CD4-positive, alpha-beta T cell (primary cell): Measurements from ENCODE around the gene LRRN3. TPM values are rescaled to one million over a fixed set of nuclear protein-coding genes. Genes with fewer than 3 reads are reported as not detected.

Experiments used
- ATAC-seq: fragments of 200-7000 bp; cut with Tn5 transposase; one replicate; pipeline ENCODE4 v1.10.0; 2022; ENCODE audit warnings: mild to moderate bottlenecking; ENCODE audit not compliant: poor library complexity
- CTCF ChIA-PET: fragments of 350-600 bp; sonication (Branson Sonifier 250); formaldehyde crosslinking; loops from one replicate; lab custom pipeline; 2021; ENCODE audit warnings: antibody characterized with exemption, inconsistent platforms; lab: Charles Lee
- POLR2A ChIA-PET: fragments of 350-600 bp; sonication (Branson Sonifier 250); formaldehyde crosslinking; loops from one replicate; lab custom pipeline; 2021; ENCODE audit warnings: antibody characterized with exemption, inconsistent platforms; lab: Charles Lee
- DNase-seq, 14 experiments: peaks; one replicate each; pipeline ENCODE4 v3.0.0-alpha.2; 2013 to 2020; ENCODE audit warnings: mixed read lengths in 2 of 14
- H3K27ac ChIP-seq, 2 donors: one replicate each; pipeline versions ENCODE4 v1.5.1 to v1.7.0; 2013; ENCODE audit warnings: low read length in 2 of 2, low read depth in 1 of 2, mild to moderate bottlenecking in 1 of 2
- H3K27me3 ChIP-seq, 2 experiments: 1 replicate in 1 of 2; 2 replicates in 1 of 2; pipeline versions ENCODE4 v1.6.1 to v1.7.0; 2013; ENCODE audit warnings: low read length in 2 of 2, control low read depth in 1 of 2, mild to moderate bottlenecking in 1 of 2, moderate library complexity in 1 of 2; ENCODE audit not compliant: insufficient read depth in 2 of 2, control insufficient read depth in 1 of 2
- H3K36me3 ChIP-seq: one replicate; pipeline ENCODE4 v1.6.1; 2013; ENCODE audit warnings: low read length, control low read depth; ENCODE audit not compliant: insufficient read depth
- H3K4me1 ChIP-seq: one replicate; pipeline ENCODE4 v1.6.1; 2013; ENCODE audit warnings: low read length, control low read depth; ENCODE audit not compliant: insufficient read depth
- H3K4me3 ChIP-seq: one replicate; pipeline ENCODE4 v1.5.1; 2013; ENCODE audit warnings: mild to moderate bottlenecking, low read length, moderate library complexity
- H3K9me3 ChIP-seq, 2 experiments: 1 replicate in 1 of 2; 2 replicates in 1 of 2; pipeline versions ENCODE4 v1.6.1 to v1.7.0; 2013; ENCODE audit warnings: low read length in 2 of 2, mild to moderate bottlenecking in 2 of 2, control low read depth in 1 of 2, moderate library complexity in 1 of 2; ENCODE audit not compliant: control insufficient read depth in 1 of 2, insufficient read depth in 1 of 2
- H3K27ac Mint-ChIP-seq: one replicate; pipeline ENCODE4 v1.8.0; 2020; ENCODE audit warnings: mixed read lengths
- H3K27me3 Mint-ChIP-seq: one replicate; pipeline ENCODE4 v1.8.0; 2021; ENCODE audit warnings: mixed read lengths
- H3K36me3 Mint-ChIP-seq: one replicate; pipeline ENCODE4 v1.8.0; 2021; ENCODE audit warnings: low read depth, mixed read lengths
- H3K4me1 Mint-ChIP-seq: one replicate; pipeline ENCODE4 v1.8.0; 2021; ENCODE audit warnings: low read depth, mixed read lengths
- H3K4me3 Mint-ChIP-seq: one replicate; pipeline ENCODE4 v1.8.0; 2020; ENCODE audit warnings: mild to moderate bottlenecking, mixed read lengths
- H3K9me3 Mint-ChIP-seq: one replicate; pipeline ENCODE4 v1.8.0; 2020; ENCODE audit warnings: mixed read lengths
- intact Hi-C, 2 experiments: fragments of 100-400 bp; cut with DNase I in 1 of 2; cut with micrococcal nuclease in 1 of 2; formaldehyde crosslinking; loops; one replicate each; pipeline versions ENCODE4 v1.15.1 to v1.9.0; 2023 to 2025; cut with DNase I, micrococcal nuclease
- total RNA-seq, 174 experiments: library from RNA in 2 of 174; stranded (reverse) in 2 of 174; gene quantifications; one replicate each; pipeline ENCODE4 v1.2.3 and lab custom pipeline; 2021 to 2026
- TF ChIP-seq, protein P1 (sequence below): fragments of 200-600 bp; IDR thresholded peaks from one replicate; pipeline ENCODE4 v1.8.0; 2022; ENCODE audit warnings: antibody characterized with exemption, mild to moderate bottlenecking

LRRN3 gene
- total RNA-seq, 2 experiments from 2014 or later: 3.8 to 6.0 TPM

DNA sequence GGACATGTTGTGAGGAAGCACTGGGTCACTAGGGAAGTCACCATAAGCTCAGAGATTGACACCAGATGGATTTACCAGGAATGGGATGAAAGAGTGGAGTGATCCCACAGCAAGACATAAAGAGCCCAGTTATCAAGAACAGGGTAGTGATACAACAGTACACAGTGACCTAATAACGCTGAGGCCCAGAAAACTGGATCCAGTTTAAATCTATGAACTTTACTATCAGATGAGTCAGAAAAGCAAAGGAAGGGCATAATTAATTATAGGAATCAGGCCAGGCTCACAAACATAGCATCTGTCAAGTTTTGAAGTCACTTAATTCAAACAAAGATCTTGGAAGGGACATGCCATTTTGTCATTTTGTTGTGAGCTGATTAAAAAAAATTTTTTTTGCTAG lies 73.5 kb downstream of the LRRN3 start:
- no peaks in the 10 kb centered on the region for H3K4me1 Mint-ChIP-seq
- H3K36me3 Mint-ChIP-seq: no peaks in the 10 kb centered on the region
- H3K27ac ChIP-seq: no peak overlapping the region
- no peaks in the 10 kb centered on the region for H3K27me3 Mint-ChIP-seq
- DNase-seq (no peak), ATAC-seq (no peak)
- H3K27me3 ChIP-seq: no peaks in the 10 kb centered on the region
- H3K4me3 Mint-ChIP-seq: no peak overlapping the region
- TF ChIP-seq, protein P1, sequence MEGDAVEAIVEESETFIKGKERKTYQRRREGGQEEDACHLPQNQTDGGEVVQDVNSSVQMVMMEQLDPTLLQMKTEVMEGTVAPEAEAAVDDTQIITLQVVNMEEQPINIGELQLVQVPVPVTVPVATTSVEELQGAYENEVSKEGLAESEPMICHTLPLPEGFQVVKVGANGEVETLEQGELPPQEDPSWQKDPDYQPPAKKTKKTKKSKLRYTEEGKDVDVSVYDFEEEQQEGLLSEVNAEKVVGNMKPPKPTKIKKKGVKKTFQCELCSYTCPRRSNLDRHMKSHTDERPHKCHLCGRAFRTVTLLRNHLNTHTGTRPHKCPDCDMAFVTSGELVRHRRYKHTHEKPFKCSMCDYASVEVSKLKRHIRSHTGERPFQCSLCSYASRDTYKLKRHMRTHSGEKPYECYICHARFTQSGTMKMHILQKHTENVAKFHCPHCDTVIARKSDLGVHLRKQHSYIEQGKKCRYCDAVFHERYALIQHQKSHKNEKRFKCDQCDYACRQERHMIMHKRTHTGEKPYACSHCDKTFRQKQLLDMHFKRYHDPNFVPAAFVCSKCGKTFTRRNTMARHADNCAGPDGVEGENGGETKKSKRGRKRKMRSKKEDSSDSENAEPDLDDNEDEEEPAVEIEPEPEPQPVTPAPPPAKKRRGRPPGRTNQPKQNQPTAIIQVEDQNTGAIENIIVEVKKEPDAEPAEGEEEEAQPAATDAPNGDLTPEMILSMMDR: no peak
- intact Hi-C loops: no loop called here
- CTCF ChIA-PET: no interaction called here
- no peak overlapping the region for H3K27ac Mint-ChIP-seq
- H3K9me3 Mint-ChIP-seq: no peaks in the 10 kb centered on the region
- no peaks in the 10 kb centered on the region for H3K9me3 ChIP-seq
- H3K36me3 ChIP-seq: no peaks in the 10 kb centered on the region
- H3K4me1 ChIP-seq: no peaks in the 10 kb centered on the region
- no peak overlapping the region for H3K4me3 ChIP-seq
- POLR2A ChIA-PET: no interaction called here

DNA sequence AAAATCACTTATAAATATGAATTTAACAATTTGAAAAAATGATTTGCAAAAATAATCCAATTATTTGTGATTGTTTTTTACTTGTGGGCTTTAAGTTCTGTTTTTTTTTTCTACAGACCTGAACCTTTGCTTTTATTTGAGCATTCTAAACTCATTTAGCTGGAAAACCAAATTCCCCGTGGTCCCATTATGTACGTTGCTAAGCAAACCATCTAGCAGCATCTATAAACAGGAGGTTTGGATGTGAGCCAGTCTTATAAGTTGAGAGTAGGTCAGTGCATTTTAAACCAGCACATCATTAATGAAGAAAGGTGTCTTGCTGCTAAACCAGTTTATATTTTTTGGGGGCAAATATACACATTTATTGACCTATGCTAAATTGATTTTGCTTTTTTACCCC lies 77.3 kb downstream of the LRRN3 start:
- Mint-ChIP-seq H3K4me1 (no peaks in the 10 kb centered on the region), H3K27ac (no peak overlapping the region), H3K9me3 (no peaks in the 10 kb centered on the region), H3K27me3 (no peaks in the 10 kb centered on the region), H3K4me3 (no peak overlapping the region), H3K36me3 (no peaks in the 10 kb centered on the region)
- Histone ChIP-seq H3K27me3 (no peaks in the 10 kb centered on the region), H3K4me3 (no peak overlapping the region), H3K36me3 (no peaks in the 10 kb centered on the region), H3K9me3 (no peaks in the 10 kb centered on the region), H3K27ac (no peak overlapping the region), H3K4me1 (no peaks in the 10 kb centered on the region)
- TF ChIP-seq, protein P1: no peak
- POLR2A ChIA-PET: interaction anchor here (0.7 kb wide), 2 partner anchors 14 to 403 kb away, joined by 3 to 5 read pairs; no protein-coding TSS in a partner anchor
- intact Hi-C loops: no loop called here
- DNase-seq (no peak), ATAC-seq (no peak)
- CTCF ChIA-PET: no interaction called here

DNA sequence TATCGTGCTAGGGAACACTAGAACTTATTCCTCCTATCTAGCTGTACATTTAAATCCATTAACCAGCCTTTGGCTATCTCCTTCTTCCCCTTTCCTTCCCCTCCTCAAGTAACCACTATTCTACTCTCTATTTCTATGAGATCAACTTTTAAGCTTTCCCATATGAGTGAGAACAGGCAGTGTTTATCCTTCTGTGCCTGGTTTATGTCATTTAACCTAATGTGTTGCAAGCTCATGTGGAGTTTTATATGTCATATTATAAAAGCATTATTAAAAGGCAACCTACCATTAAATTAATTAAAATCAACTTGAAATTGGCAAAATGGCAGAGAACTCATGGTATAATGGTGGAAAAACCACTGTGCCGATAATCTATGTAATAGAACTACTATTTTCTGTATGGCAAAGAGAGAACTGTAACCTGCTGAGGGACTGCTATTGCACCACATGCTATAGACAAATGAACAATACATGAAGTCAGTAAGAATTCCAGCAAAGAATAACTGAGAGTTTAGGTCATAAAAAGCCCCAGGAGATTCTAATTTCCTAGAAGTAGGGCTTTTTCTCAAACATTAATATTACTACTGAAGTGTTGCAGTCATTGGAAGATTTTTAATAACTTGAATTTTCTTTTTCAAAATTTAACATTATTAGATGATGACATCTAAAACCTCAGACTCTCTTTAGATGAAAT lies 81.8 kb downstream of the LRRN3 start:
- POLR2A ChIA-PET: no interaction called here
- no peak for DNase-seq
- H3K27me3 Mint-ChIP-seq: no peaks in the 10 kb centered on the region

More for the DNA sequence above, 81.8 kb downstream of the LRRN3 start:
- Histone ChIP-seq H3K9me3 (no peaks in the 10 kb centered on the region), H3K4me1 (no peaks in the 10 kb centered on the region), H3K4me3 (no peak overlapping the region), H3K27me3 (no peaks in the 10 kb centered on the region), H3K27ac (no peak overlapping the region), H3K36me3 (no peaks in the 10 kb centered on the region)
- intact Hi-C loops: no loop called here
- CTCF ChIA-PET: no interaction called here
- Mint-ChIP-seq H3K36me3 (no peaks in the 10 kb centered on the region), H3K4me1 (peaks cover 10% of the 10 kb centered on the region), H3K9me3 (no peaks in the 10 kb centered on the region), H3K4me3 (no peak overlapping the region), H3K27ac (no peak overlapping the region)
- no peak for ATAC-seq
- TF ChIP-seq, protein P1: no peak
